ENCODE data around the gene RAD9A.

DNA sequence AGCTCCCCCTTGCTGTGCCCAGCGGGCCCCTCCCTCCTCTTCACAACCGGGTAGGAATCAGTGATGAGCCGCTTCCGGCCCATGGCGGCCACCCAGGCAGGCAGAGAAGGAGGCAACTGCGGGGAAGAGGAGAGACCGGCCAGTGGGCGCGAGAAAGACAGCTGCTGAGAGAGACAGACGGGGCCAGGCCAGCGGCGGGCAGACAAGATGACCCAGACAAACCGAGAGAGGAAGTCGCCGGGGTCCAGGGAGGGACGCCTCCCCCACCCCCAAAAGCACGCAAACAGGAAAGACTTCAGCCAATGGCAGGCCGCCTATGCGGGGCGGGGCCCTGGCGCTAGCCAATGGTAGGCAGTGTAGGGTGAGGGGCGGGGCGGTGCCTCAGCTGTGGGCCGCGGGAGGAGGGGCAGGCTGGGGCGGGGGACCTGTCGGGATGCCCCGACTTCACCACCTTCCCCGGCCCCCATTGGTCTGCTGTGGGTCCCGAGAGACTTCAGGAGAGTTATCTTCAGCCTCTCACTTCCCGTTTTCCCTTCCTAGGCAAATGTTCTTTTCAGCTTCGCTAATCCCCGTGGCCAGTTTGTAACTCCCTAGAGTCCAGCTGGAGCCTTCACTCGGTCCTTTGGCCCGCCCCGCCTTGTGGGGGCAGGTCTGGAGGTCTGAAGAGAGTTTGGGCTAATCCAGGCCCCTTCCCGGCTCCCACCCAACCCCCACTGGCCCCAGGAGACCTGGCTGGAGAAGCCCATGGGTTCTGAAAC lies 38.3 kb upstream of the RAD9A start, which contains the start of gene POLD4:
- TF ChIP-seq, protein P1, sequence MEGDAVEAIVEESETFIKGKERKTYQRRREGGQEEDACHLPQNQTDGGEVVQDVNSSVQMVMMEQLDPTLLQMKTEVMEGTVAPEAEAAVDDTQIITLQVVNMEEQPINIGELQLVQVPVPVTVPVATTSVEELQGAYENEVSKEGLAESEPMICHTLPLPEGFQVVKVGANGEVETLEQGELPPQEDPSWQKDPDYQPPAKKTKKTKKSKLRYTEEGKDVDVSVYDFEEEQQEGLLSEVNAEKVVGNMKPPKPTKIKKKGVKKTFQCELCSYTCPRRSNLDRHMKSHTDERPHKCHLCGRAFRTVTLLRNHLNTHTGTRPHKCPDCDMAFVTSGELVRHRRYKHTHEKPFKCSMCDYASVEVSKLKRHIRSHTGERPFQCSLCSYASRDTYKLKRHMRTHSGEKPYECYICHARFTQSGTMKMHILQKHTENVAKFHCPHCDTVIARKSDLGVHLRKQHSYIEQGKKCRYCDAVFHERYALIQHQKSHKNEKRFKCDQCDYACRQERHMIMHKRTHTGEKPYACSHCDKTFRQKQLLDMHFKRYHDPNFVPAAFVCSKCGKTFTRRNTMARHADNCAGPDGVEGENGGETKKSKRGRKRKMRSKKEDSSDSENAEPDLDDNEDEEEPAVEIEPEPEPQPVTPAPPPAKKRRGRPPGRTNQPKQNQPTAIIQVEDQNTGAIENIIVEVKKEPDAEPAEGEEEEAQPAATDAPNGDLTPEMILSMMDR (conservative IDR thresholded peaks at IDR 0.05; ENCODE audit: low read depth, low read length): no peak
- TF ChIP-seq EZH2 (IDR thresholded peaks at IDR 0.05; ENCODE audit: borderline replicate concordance, low read depth, low read length, poor library complexity, severe bottlenecking): no peak
